ENCODE results near the gene NUP54. TPM values are rescaled to one million over a fixed set of nuclear protein-coding genes. Genes with fewer than 3 reads are reported as not detected.
A peak's percentile ranks its signal among the peaks of the same experiment; 100 is the strongest.

NUP54 gene
- total RNA-seq, 2 donors from 2014 or later: 78.6 to 88.5 TPM

DNA sequence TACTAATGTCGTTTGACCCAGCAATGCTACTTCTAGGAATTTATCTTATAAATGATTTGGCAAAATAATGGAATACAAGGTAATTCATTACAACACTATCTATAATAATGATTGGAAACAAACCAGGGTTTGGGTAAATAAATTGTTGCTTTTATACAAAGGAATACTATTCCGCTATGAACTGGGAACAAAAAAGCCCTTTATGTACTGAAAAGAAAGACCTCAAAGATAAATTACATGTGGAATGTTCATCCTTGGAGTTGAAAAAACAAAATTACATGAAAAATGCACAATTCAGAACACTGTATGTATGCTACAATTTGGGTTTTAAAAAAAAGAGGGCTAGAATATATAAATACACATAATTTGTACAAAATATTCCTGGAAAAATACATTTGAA is 5.2 kb upstream of the NUP54 start:
- Mint-ChIP-seq H3K9me3 (peaks cover 15% of the 10 kb centered on the region), H3K4me1 (peaks cover 16% of the 10 kb centered on the region), H3K27me3 (ENCODE audit: insufficient read depth) (no peaks in the 10 kb centered on the region), H3K4me3 (no peak overlapping the region), H3K36me3 (ENCODE audit: low read depth) (peaks cover 2% of the 10 kb centered on the region), H3K27ac (no peak overlapping the region)
- no peak for DNase-seq
- 96% methylated on average over 2 of the region's 2 CpGs; no CpG with 5 or more reads in 1 of the 2 experiments for WGBS, 2 experiments (ENCODE audit: insufficient coverage in 1 of 2, insufficient read length in 1 of 2)
- H3K27ac ChIP-seq (ENCODE audit: low read depth, low read length): no peak overlapping the region
- no peaks in the 10 kb centered on the region for H3K9me3 ChIP-seq (ENCODE audit: control insufficient read depth, low read length)
- no peak overlapping the region for H3K9ac ChIP-seq (ENCODE audit: extremely low read depth, low read length, poor library complexity, severe bottlenecking)
- no peaks in the 10 kb centered on the region for H3K27me3 ChIP-seq (ENCODE audit: control insufficient read depth, insufficient read depth, low read length, poor library complexity, severe bottlenecking)
- no peak overlapping the region for H3K4me3 ChIP-seq (ENCODE audit: low read length)
- H3K36me3 ChIP-seq (ENCODE audit: control insufficient read depth, insufficient read depth, low read length): no peaks in the 10 kb centered on the region
- TF ChIP-seq, protein P1, sequence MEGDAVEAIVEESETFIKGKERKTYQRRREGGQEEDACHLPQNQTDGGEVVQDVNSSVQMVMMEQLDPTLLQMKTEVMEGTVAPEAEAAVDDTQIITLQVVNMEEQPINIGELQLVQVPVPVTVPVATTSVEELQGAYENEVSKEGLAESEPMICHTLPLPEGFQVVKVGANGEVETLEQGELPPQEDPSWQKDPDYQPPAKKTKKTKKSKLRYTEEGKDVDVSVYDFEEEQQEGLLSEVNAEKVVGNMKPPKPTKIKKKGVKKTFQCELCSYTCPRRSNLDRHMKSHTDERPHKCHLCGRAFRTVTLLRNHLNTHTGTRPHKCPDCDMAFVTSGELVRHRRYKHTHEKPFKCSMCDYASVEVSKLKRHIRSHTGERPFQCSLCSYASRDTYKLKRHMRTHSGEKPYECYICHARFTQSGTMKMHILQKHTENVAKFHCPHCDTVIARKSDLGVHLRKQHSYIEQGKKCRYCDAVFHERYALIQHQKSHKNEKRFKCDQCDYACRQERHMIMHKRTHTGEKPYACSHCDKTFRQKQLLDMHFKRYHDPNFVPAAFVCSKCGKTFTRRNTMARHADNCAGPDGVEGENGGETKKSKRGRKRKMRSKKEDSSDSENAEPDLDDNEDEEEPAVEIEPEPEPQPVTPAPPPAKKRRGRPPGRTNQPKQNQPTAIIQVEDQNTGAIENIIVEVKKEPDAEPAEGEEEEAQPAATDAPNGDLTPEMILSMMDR (conservative IDR thresholded peaks at IDR 0.05): no peak
- H3K4me1 ChIP-seq (ENCODE audit: control insufficient read depth, insufficient read depth, low read length): no peaks in the 10 kb centered on the region

GRCh38 chr4:76147454-76148141 is 599 bp downstream of the NUP54 start:
- H3K4me3 Mint-ChIP-seq: peak overlapping the region; percentile 92
- WGBS, 2 experiments (ENCODE audit: insufficient coverage in 1 of 2, insufficient read length in 1 of 2): 0 to 2% methylated on average over 12 to 31 of the region's 31 CpGs
- no peaks in the 10 kb centered on the region for H3K27me3 Mint-ChIP-seq (ENCODE audit: insufficient read depth)
- no peaks in the 10 kb centered on the region for H3K9me3 Mint-ChIP-seq
- H3K9me3 ChIP-seq (ENCODE audit: control insufficient read depth, low read length): no peaks in the 10 kb centered on the region
- H3K27ac ChIP-seq (ENCODE audit: low read depth, low read length): peak overlapping the region; percentile 91
- peaks cover 23% of the 10 kb centered on the region for H3K4me1 Mint-ChIP-seq
- H3K27ac Mint-ChIP-seq: peak overlapping the region; percentile 94
- H3K9ac ChIP-seq (ENCODE audit: extremely low read depth, low read length, poor library complexity, severe bottlenecking): peak overlapping the region; percentile 98
- peaks cover 18% of the 10 kb centered on the region for H3K36me3 ChIP-seq (ENCODE audit: control insufficient read depth, insufficient read depth, low read length)
- no peaks in the 10 kb centered on the region for H3K4me1 ChIP-seq (ENCODE audit: control insufficient read depth, insufficient read depth, low read length)
- H3K27me3 ChIP-seq (ENCODE audit: control insufficient read depth, insufficient read depth, low read length, poor library complexity, severe bottlenecking): no peaks in the 10 kb centered on the region
- peak overlapping the region; percentile 100 for H3K4me3 ChIP-seq (ENCODE audit: low read length)
- TF ChIP-seq, protein P1 (conservative IDR thresholded peaks at IDR 0.05): no peak
- H3K36me3 Mint-ChIP-seq (ENCODE audit: low read depth): peaks cover 20% of the 10 kb centered on the region
- DNase-seq: peak; percentile 99

GRCh38 chr4:76144546-76144945 is 3.7 kb downstream of the NUP54 start:
- H3K4me3 ChIP-seq (ENCODE audit: low read length): no peak overlapping the region
- Mint-ChIP-seq H3K4me1 (peaks cover 16% of the 10 kb centered on the region), H3K27me3 (ENCODE audit: insufficient read depth) (no peaks in the 10 kb centered on the region), H3K36me3 (ENCODE audit: low read depth) (peaks cover 46% of the 10 kb centered on the region), H3K9me3 (no peaks in the 10 kb centered on the region), H3K4me3 (no peak overlapping the region), H3K27ac (no peak overlapping the region)
- H3K4me1 ChIP-seq (ENCODE audit: control insufficient read depth, insufficient read depth, low read length): no peaks in the 10 kb centered on the region
- TF ChIP-seq, protein P1 (conservative IDR thresholded peaks at IDR 0.05): no peak
- no peak for DNase-seq
- no peak overlapping the region for H3K9ac ChIP-seq (ENCODE audit: extremely low read depth, low read length, poor library complexity, severe bottlenecking)
- no peak overlapping the region for H3K27ac ChIP-seq (ENCODE audit: low read depth, low read length)
- no peaks in the 10 kb centered on the region for H3K27me3 ChIP-seq (ENCODE audit: control insufficient read depth, insufficient read depth, low read length, poor library complexity, severe bottlenecking)
- H3K9me3 ChIP-seq (ENCODE audit: control insufficient read depth, low read length): no peaks in the 10 kb centered on the region
- peaks cover 48% of the 10 kb centered on the region for H3K36me3 ChIP-seq (ENCODE audit: control insufficient read depth, insufficient read depth, low read length)
